Renal cortical epithelial cell (primary cell): Measurements from ENCODE around the gene ROPN1. TPM values are rescaled to one million over a fixed set of nuclear protein-coding genes. Genes with fewer than 3 reads are reported as not detected.
"Not testable (repeated sequence)": the region's sequence is repeated elsewhere in the genome, so short reads cannot be mapped to it uniquely, and the experiment has no call there.

Source experiments
- DNase-seq: peaks from one replicate; pipeline ENCODE4 v3.0.0-alpha.2; 2011; ENCODE audit warnings: low read depth
- total RNA-seq: library from RNA; depleted of rRNA; stranded (reverse); fragments of >200 nt; gene quantifications from 2 replicates; pipeline ENCODE4 v1.2.3, GENCODE V29; 2014

The ROPN1 gene
- total RNA-seq: not detected in 2 replicates

DNA sequence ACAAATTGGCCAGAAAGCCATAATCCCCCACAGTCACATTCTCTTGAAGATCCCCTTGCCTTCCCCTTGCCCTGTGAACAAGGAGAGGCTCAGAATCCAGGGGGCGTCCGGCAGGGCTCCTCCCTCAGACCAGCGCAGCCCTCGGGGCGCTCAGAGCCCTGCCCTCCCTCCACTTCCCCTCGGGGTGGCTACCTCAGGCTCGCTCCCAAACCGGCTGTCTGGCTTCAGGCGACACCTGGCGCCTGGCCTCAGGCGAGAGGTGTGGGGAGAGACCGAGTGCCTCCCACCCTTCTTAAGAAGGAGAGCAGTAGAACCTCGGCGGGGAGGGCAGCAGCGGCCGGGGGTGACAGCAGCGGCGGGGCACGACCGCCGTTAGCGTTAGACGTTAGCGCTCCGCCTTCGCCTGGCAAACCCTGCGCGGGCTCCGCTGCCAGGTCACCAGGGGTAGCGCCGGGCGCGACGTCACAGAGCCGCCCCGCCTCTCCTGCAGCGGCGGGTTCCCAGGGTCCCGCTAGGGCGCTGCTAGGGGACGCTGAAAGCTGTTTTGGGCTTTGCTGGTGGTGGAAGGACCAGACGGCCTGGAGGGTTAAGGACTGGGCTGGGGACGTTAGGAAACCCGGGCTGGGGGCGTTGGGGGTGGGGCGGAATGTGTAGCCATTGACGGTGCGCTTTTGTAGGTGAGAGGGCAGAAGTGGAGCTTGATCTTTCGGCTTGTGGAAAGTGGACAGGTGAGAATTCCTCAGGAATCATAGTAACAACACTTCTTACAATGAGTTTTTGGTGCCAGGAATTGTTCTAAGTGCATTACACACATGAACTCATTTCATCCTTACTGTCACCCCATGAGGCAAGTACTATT, at the start of gene ROPN1:
Gene ROPN1, minus strand, starts transcription at position 395 of the 859 bp plus-strand sequence. CDS start 11,643 bp downstream, outside the sequence.
- not testable (repeated sequence) for DNase-seq

GRCh38 chr3:124041553-124041952, 49.6 kb upstream of the ROPN1 start:
- no peak for DNase-seq

- no peak for DNase-seq
Measured at GRCh38 chr3:124037326-124037725, 45.4 kb upstream of the ROPN1 start.

GRCh38 chr3:124036214-124036613, 44.3 kb upstream of the ROPN1 start:
- DNase-seq: not testable (repeated sequence)

DNA sequence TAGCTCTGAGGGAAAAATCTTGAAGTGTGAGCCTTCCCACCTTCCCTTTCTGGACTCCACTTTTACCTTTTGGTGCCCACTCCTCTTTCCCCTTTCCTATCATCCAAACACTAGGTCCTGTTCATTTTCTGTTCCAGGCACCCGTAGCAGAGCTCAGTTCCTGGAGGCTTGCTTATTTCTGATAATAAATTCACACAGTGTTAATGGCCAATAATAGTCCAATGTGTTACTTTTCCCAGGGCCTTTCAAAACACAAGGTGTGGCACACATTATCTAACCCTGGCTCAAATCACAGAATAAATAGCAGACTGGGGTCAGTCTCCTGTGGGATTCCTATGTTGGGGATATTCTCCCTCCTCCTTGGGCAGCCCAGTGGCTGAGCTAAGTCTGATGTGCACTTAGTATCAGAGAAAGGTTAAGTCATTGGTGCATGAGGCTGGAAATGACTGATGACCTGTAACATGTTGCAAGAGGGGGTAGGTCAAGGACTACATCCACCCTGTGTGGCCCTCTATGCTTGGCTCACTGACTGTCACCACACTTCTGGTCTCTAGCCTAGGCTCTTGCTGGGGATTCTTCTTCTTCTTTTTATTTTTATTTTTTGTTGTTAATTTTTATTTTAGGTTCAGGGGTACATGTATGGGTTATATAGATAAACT, 43.7 kb upstream of the ROPN1 start:
- DNase-seq: no peak

DNA sequence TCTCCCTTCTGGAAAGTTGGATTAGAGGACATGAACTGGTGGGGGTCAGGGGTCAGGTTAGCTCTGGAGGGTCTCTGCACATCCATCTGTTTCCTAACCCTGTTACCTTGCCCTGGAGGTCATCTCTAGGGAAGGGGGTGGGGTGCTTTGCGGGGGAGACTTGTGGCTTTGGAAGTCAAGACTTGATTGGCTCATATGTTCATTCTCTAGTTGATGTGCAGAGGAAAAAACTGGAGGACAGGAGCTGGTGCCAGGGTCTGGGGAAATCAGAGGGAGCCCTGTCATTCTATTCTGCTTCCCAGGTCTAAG, 42.9 kb upstream of the ROPN1 start:
- DNase-seq: no peak

- peak; percentile 14 for DNase-seq
Measured at GRCh38 chr3:124034016-124034843, 42.3 kb upstream of the ROPN1 start.

DNA sequence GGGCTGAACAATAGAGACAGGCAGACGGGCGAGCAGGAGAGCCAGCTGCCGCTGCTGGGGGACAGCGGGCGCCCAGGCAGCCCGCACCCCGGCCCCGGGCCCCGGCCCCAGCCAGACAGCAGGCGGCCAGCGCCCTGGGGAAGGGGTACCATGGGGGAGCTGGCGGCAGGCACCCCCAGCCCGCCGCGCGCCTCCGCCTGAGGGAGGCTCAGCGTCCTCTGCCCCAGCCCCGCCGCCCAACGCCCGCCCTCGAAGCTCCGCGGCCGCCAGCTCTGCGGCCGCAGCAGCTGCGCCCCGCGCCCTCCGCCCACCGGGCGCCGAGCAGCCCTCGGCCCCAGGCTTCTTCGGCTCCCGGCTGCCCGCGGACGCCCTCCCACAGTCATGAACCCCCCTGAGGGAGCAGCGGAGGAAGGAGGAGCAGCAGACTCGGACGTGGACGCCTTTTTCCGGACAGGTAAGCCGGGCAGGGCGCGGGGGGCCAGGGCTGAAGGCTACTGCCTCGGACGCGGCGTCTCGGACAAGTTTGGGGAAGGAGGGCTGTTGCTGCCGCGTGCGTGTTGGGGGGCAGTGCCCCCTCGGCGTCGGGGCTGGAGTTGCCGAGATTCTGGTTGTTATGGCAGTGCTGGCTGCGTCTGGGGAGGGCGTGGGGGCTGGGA, 41.6 kb upstream of the ROPN1 start, which contains the start of gene KALRN:
Gene KALRN, plus strand, starts transcription at position 10 of the 656 bp plus-strand sequence.
- no peak for DNase-seq

- peak; percentile 57 for DNase-seq
Measured at GRCh38 chr3:124032881-124033359, 41.0 kb upstream of the ROPN1 start.

GRCh38 chr3:124032311-124032880, 40.5 kb upstream of the ROPN1 start:
- no peak for DNase-seq

DNA sequence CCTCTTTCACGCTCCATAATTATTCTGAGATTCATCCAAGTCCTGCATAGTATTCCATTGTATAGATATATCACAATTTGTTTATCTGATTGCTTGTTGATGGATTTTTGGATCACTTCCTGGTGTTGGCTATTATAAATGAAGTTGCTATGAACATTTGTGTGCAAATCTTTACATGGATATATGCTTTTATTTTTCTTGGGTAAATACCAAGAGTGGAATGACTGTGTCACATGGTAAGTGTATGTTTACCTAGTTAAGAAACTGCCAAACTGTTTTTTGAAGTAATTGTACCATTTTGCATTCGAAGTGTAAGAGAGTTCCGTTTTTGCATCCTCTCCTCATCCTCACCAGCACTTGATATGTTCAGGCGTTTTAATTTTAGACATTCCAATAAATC, 34.6 kb upstream of the ROPN1 start:
- no peak for DNase-seq

DNA sequence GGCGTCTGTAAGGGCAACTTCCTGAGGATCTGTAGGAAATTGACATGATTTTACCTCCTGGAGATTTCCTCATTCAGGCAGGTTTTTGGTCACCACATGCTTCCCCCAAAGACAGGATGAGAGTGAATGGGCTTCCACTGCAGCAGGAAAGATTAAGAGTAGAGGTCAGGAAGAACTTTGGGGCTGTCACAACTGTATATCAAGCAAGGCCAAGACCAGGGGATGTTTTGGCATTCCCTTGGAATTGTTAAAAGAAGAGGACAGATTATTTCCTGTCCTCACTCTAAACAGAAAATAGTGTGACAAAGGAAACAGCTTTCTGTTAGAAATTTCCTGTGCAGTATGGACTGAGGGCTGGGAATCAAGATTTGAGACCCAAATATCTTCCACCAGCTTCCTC, 31.6 kb upstream of the ROPN1 start:
- not testable (repeated sequence) for DNase-seq

GRCh38 chr3:124019291-124019690, 27.4 kb upstream of the ROPN1 start:
- DNase-seq: peak; percentile 2

DNA sequence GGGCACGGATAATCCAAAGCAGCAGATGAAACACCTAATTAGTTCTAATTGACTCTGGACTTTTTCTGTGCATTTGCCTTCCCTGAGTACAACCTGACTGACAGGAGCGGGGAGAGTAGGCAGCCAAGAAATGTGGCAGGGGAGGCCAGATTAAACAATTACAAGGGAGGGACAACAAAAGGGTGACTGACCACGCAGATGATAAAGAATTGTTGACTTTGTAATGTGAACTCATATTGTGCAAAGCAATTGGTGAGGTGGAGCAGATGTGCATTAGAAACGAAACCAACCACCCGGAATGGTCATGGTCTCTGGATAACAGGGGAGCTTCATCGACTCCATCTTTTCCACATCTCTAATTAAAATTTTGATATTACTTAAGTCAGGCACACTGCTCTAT, 25.6 kb upstream of the ROPN1 start:
- DNase-seq: not testable (repeated sequence)

GRCh38 chr3:124016483-124016882, 24.6 kb upstream of the ROPN1 start:
- DNase-seq: peak; percentile 22

DNA sequence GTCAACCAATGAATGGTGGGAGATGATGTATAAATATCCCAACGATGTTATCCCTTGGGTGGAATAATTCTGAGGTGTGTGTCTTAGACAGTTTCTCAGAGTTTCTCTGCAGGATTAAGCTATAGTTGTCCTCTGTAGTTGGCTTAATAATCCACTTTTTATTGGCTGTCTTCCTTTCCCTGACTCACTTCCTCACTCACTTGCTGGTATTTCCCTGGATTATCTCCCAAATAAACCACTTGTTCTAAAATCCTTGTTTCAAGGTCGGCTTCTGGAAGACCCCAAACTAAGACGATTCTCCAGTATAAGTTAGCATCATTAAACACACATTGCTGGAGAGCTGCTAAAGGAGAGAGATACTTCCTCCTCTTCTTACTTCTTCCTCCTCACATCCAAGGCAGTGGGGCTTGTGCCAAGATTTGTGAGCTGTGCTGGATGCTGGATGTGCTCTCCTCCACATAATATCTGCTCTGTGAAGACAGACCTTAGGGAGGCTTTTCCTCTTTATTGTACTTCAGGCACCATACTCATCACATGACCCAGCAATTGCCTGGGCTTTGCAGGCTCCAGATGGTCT, 22.5 kb upstream of the ROPN1 start:
- no peak for DNase-seq

DNA sequence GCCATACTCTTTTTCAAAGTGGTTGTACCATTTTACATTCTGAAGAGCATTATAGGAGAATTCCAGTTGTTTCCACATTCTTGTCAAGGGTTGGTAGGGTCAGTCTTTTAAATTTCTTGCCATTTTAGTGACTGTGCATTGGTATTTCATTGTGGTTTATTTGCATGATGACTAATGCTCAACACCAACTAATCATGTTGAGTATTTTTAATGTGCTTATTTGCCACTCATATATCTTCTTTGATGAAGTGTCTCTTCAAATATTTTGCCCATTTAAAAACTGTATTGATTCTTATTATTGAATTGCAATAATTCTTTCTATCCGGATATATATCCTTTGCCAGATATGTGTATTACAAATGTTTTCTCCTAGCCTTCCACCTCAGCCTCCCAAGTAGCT, 16.4 kb upstream of the ROPN1 start:
- peak; percentile 9 for DNase-seq

GRCh38 chr3:124007186-124007585, 15.3 kb upstream of the ROPN1 start:
- DNase-seq: no peak

DNA sequence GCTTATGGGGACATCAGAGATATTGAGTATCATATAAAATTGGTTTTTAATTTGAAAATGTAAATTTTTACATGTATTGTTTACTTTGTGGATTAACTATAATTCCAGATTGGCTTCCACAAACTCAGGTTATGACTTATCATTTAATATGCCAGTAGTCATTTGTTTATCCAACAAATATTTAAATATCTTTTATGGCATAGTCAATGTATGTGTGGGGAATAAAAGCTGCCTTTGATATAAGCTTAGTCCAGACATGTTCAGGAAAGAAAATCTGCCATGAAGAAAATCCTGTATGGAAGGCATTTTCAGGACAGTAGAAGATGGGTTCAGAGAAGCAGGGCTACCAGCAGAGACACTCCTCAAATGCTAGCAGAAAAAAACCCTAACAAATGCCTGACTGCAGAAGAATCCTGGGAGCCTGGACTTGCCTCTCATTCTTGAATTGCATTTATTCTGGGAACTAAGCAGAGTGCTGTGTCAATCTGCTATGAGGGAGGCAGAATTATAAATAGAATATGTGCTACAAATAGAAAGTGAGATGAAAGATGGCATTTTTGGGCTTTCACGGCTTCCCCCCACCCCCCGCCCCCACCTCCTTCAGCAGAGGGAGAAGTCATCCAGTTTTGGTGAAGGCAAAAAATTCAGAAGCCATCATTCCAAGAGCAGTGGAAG, 10.6 kb upstream of the ROPN1 start:
- not testable (repeated sequence) for DNase-seq

- not testable (repeated sequence) for DNase-seq
Measured at GRCh38 chr3:124001366-124001765, 9.4 kb upstream of the ROPN1 start.
